Bronchial smooth muscle cell (primary cell): Measurements from ENCODE around the gene PRR23B. TPM values are rescaled to one million over a fixed set of nuclear protein-coding genes. Genes with fewer than 3 reads are reported as not detected.

Source experiments
- total RNA-seq: library from RNA; depleted of rRNA; stranded (reverse); fragments of >200 nt; gene quantifications from 2 replicates; pipeline ENCODE4 v1.2.1, GENCODE V29; 2014

The PRR23B gene
- total RNA-seq, result not detected in 2 replicates

GRCh38 chr3:139020868-139021234 is at the start of gene PRR23B:
Gene PRR23B, minus strand, starts transcription at chr3:139020926. Its CDS starts 265 bp downstream, at chr3:139020661.

DNA sequence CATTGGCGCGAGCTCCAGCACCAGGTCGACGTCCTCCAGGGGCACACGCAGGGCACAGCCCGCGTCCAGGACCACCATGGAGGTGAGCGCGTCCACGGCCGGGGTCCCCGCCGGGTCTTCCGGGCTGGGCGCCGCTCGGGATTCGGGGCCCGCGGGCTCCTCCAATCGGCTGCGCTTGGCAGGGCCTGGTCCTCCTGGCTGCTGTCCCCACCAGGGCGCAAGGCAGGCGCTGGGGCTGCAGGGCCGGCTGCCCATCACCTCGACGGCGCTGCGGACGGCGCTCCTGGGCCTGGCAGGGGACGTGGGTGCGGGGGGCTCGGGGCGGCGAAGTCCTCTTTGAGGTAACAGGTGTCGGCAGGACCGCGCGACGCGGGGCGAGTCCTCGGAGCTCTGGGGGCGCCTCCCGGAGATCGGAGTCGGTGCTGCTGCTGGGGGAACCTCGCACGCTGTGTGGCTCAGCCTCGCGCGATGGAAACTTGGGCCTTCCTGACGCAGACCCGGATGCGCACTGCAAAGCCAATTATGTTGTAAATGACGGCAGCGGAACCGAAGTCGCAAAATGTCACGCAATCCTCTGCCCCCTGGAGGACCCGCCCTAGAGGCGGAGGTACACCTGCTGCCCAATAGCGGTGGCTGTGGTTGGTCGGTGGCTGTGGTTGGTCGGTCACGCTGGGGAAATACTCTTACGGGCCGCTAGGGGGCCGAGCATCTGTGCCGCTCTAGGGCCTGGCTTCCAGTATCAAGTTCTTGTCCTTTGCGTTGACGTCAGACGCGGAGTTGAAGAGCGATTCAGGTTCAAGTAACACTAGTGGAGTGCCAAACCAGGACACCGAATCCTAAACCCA is 23.9 kb upstream of the PRR23B start, which contains the start of gene PRR23C:
Gene PRR23C, minus strand, starts transcription at position 527 of the 845 bp plus-strand sequence. Its CDS starts 272 bp downstream, at position 255.

GRCh38 chr3:139006051-139006716 is 14.5 kb downstream of the PRR23B start, which contains the start of gene PRR23A:
Gene PRR23A, minus strand, starts transcription at chr3:139006268. Its CDS starts 0 bp downstream, at chr3:139006268.

Other genes with a start within 250 kb of the PRR23B start
- gene PIK3CB, start 186.0 kb downstream of the PRR23B start, total RNA-seq, result 3.9 and 11.5 TPM in 2 replicates
- under 0.01 TPM in 1 of 2 replicates, not detected in the other for gene FOXL2, start 73.8 kb downstream of the PRR23B start, total RNA-seq
- under 0.01 TPM in 1 of 2 replicates, not detected in the other for gene FOXL2NB, start 73.7 kb downstream of the PRR23B start, total RNA-seq
- gene PRR23A, start 14.7 kb downstream of the PRR23B start, total RNA-seq, result not detected in 2 replicates
- gene PRR23C, start 24.0 kb upstream of the PRR23B start, total RNA-seq, result not detected in 2 replicates